ENCODE measurements around the gene VWA3A. TPM values are rescaled to one million over a fixed set of nuclear protein-coding genes. Genes with fewer than 3 reads are reported as not detected.

The VWA3A gene
- total RNA-seq, 1 experiment from 2014 or later: not detected

DNA sequence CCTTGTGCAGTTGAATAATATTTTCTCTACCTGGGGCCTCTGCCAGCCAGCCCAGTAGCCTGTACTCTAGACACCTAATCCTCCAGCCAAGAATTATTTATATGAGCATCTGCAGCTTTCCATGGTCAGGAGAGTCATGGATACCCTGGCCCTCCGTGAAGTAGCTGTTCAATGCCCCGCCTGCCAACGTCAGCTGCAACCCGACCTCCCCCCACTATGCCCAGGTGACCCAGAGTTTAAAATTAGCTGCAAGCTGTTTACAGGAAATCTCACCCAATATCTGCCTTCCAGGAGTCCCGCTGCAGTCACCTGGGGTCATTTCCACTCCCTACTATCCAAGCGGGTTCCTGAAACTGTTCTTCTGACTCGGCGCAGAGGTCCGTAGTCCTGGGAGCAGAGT, 82.3 kb downstream of the VWA3A start:
- Histone ChIP-seq H3K9me3 (ENCODE audit: low read length) (no peaks in the 10 kb centered on the region), H3K4me3 (ENCODE audit: low read length) (no peak overlapping the region), H4K20me1 (ENCODE audit: low read length) (no peaks in the 10 kb centered on the region), H3K4me1 (ENCODE audit: insufficient read depth, low read length) (no peaks in the 10 kb centered on the region), H3K27me3 (ENCODE audit: low read length) (no peaks in the 10 kb centered on the region), H3K9me2 (replicated peaks; ENCODE audit: low read length) (no peaks in the 10 kb centered on the region), H3K4me2 (ENCODE audit: low read length) (no peak overlapping the region), H3K9ac (ENCODE audit: low read length) (no peak overlapping the region), H3F3A (ENCODE audit: low read length, unreplicated experiment) (no peaks in the 10 kb centered on the region), H3K36me3 (ENCODE audit: low read depth, low read length) (no peaks in the 10 kb centered on the region), H3K79me2 (ENCODE audit: low read length) (no peaks in the 10 kb centered on the region), H3K27ac (ENCODE audit: low read length) (no peak overlapping the region), H2AFZ (ENCODE audit: low read length) (no peak overlapping the region)
- BruUV-seq (replicated peaks): no TSS peak
- intact Hi-C loops (cut with micrococcal nuclease): no loop called here
- POLR2A ChIA-PET (ENCODE audit: unreplicated experiment): no interaction called here
- DNase-seq (no peak), ATAC-seq (no peak)
- TF ChIP-seq EZH2 (IDR thresholded peaks at IDR 0.05; ENCODE audit: low read length, unreplicated experiment): no peak
- TF ChIP-seq EZH2phosphoT487 (IDR thresholded peaks at IDR 0.05; ENCODE audit: borderline replicate concordance, low read length): no peak
- TF ChIP-seq, protein P1, sequence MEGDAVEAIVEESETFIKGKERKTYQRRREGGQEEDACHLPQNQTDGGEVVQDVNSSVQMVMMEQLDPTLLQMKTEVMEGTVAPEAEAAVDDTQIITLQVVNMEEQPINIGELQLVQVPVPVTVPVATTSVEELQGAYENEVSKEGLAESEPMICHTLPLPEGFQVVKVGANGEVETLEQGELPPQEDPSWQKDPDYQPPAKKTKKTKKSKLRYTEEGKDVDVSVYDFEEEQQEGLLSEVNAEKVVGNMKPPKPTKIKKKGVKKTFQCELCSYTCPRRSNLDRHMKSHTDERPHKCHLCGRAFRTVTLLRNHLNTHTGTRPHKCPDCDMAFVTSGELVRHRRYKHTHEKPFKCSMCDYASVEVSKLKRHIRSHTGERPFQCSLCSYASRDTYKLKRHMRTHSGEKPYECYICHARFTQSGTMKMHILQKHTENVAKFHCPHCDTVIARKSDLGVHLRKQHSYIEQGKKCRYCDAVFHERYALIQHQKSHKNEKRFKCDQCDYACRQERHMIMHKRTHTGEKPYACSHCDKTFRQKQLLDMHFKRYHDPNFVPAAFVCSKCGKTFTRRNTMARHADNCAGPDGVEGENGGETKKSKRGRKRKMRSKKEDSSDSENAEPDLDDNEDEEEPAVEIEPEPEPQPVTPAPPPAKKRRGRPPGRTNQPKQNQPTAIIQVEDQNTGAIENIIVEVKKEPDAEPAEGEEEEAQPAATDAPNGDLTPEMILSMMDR (conservative IDR thresholded peaks at IDR 0.05; ENCODE audit: low read depth, low read length): no peak
- CTCF ChIA-PET: no interaction called here

DNA sequence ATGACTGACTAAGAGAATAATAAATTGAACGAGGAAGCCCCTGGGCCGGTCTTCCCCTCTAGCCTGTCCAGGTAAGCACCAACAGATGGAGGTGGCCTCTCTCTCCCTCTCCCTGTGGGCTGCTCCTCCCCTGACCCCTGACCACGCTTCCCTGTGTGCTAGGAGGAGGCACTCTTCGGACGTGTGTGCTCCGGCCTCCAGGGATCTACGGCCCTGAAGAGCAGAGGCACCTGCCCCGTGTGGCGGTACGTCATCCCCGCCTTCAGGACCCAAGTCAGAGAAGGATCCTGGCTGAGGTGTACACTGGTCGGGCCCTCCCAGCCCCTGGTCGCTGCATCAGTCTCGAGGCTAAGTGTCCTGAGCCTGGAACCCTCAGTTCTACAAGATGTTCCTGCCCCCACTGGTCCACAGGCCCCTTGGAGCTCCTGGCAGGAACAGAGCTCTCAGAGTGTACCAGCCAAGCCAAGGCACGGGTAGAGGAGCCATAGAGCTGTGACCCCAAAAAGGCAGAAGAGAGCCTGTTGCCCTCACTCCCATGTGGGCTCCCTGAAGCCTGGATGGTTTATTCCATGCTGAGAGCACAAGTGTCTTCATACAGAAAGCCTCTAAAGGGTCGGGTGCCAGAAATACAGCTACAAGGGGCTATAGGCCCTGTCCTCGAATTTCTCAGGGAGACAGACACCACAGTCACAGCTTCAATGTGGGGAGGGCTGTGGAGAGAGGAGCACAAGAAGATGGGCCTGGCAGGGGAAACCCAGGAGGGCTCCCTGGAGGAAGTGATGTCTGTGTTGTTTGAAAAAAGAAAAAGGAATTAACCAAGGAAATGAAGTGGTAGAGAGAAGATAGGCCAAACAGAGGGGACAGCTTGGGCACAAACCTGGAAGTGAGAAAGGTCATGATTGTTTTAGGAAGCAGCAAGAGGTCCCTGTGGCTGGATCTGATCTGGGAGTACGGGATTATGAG, 85.9 kb downstream of the VWA3A start:
- POLR2A ChIA-PET (ENCODE audit: unreplicated experiment): no interaction called here
- Histone ChIP-seq H3K4me3 (ENCODE audit: low read length) (no peak overlapping the region), H2AFZ (ENCODE audit: low read length) (no peak overlapping the region), H3K9ac (ENCODE audit: low read length) (no peak overlapping the region), H3K79me2 (ENCODE audit: low read length) (no peaks in the 10 kb centered on the region), H3K9me3 (ENCODE audit: low read length) (no peaks in the 10 kb centered on the region), H3F3A (ENCODE audit: low read length, unreplicated experiment) (no peaks in the 10 kb centered on the region), H3K4me2 (ENCODE audit: low read length) (no peak overlapping the region), H3K36me3 (ENCODE audit: low read depth, low read length) (no peaks in the 10 kb centered on the region), H3K9me2 (replicated peaks; ENCODE audit: low read length) (no peaks in the 10 kb centered on the region), H4K20me1 (ENCODE audit: low read length) (no peaks in the 10 kb centered on the region), H3K4me1 (ENCODE audit: insufficient read depth, low read length) (no peaks in the 10 kb centered on the region), H3K27me3 (ENCODE audit: low read length) (no peaks in the 10 kb centered on the region), H3K27ac (ENCODE audit: low read length) (no peak overlapping the region)
- CTCF ChIA-PET: no interaction called here
- ATAC-seq (no peak), DNase-seq (no peak)
- TF ChIP-seq EZH2 (IDR thresholded peaks at IDR 0.05; ENCODE audit: low read length, unreplicated experiment) (no peak), EZH2phosphoT487 (IDR thresholded peaks at IDR 0.05; ENCODE audit: borderline replicate concordance, low read length) (no peak)
- TF ChIP-seq, protein P1 (conservative IDR thresholded peaks at IDR 0.05; ENCODE audit: low read depth, low read length): no peak
- intact Hi-C loops (cut with micrococcal nuclease): no loop called here
- no TSS peak for BruUV-seq (replicated peaks)

DNA sequence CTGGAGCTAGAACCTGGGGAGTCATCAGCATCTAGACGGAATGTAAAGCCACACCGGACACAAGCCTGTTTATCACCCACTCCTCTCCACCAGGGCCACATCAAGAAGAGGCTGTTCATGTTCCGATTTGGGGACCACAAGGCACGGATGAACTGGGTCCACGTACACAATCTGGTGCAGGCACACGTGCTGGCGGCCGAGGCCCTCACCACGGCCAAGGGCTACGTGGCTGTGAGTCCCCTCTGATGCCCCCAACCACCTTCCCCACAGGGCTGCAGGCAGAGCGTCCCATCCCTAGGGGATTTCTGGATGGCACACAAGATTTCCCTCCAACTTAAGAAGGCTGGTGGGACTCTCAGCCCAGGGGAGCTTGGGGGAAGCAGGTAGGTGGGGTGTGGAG, 89.1 kb downstream of the VWA3A start:
- no peaks in the 10 kb centered on the region for H3K4me1 ChIP-seq (ENCODE audit: insufficient read depth, low read length)
- no peak overlapping the region for H3K4me3 ChIP-seq (ENCODE audit: low read length)
- ChIA-PET POLR2A (ENCODE audit: unreplicated experiment) (no interaction called here), CTCF (interaction anchor here (0.6 kb wide), 1 partner anchor 15 kb away, joined by 6 read pairs; no protein-coding TSS in a partner anchor)
- intact Hi-C loops (cut with micrococcal nuclease): no loop called here
- H3F3A ChIP-seq (ENCODE audit: low read length, unreplicated experiment): no peaks in the 10 kb centered on the region
- no peaks in the 10 kb centered on the region for H3K36me3 ChIP-seq (ENCODE audit: low read depth, low read length)
- no peaks in the 10 kb centered on the region for H3K9me3 ChIP-seq (ENCODE audit: low read length)
- H3K4me2 ChIP-seq (ENCODE audit: low read length): no peak overlapping the region
- H4K20me1 ChIP-seq (ENCODE audit: low read length): no peaks in the 10 kb centered on the region
- TF ChIP-seq, protein P1 (conservative IDR thresholded peaks at IDR 0.05; ENCODE audit: low read depth, low read length): no peak
- TF ChIP-seq EZH2phosphoT487 (IDR thresholded peaks at IDR 0.05; ENCODE audit: borderline replicate concordance, low read length) (no peak), EZH2 (IDR thresholded peaks at IDR 0.05; ENCODE audit: low read length, unreplicated experiment) (no peak)
- ATAC-seq: no peak
- H3K9me2 ChIP-seq (replicated peaks; ENCODE audit: low read length): no peaks in the 10 kb centered on the region
- DNase-seq: no peak
- no peak overlapping the region for H3K27ac ChIP-seq (ENCODE audit: low read length)
- no peak overlapping the region for H3K9ac ChIP-seq (ENCODE audit: low read length)
- H2AFZ ChIP-seq (ENCODE audit: low read length): no peak overlapping the region
- no TSS peak for BruUV-seq (replicated peaks)
- H3K79me2 ChIP-seq (ENCODE audit: low read length): no peaks in the 10 kb centered on the region
- no peaks in the 10 kb centered on the region for H3K27me3 ChIP-seq (ENCODE audit: low read length)
